ENCODE data around the gene NRXN3. TPM values are rescaled to one million over a fixed set of nuclear protein-coding genes. Genes with fewer than 3 reads are reported as not detected.
A peak's percentile ranks its signal among the peaks of the same experiment; 100 is the strongest.

NRXN3 gene
- total RNA-seq, 4 donors from 2014 or later = 4.1 to 11.9 (median 5.8) TPM

GRCh38 chr14:79009286-79009685, 839.1 kb downstream of the NRXN3 start:
- Histone ChIP-seq H3K27me3 (no peaks in the 10 kb centered on the region), H3K27ac (no peak overlapping the region), H3K9me3 (no peaks in the 10 kb centered on the region), H3K4me1 (peaks cover 0 to 3% (median 0%) of the 10 kb centered on the region in 4 donors), H3K36me3 (no peaks in the 10 kb centered on the region), H3K4me3 (no peak overlapping the region)
- intact Hi-C loops (cut with DNase I; ENCODE audit: low total_unique reads) (no loop called here), in situ Hi-C loops (cut with MboI; ENCODE audit: low pct_ligation_motif_present in 1 of 4, low pct_unique_long_range_greater_than_20kb in 1 of 4, low sequenced_read_pairs in 3 of 4) (no loop called here)
- 86 to 90% methylated on average over 2 of the region's 2 CpGs for WGBS, 2 donors (ENCODE audit: low coverage in 1 of 2)
- TF ChIP-seq CTCF (IDR thresholded peaks at IDR 0.05) (no peak), POLR2A (IDR thresholded peaks at IDR 0.05) (no peak), EP300 (IDR thresholded peaks at IDR 0.05; ENCODE audit: low read depth) (no peak), POLR2AphosphoS5 (IDR thresholded peaks at IDR 0.05) (no peak)
- DNase-seq = no peak

GRCh38 chr14:79011091-79011919, 841.1 kb downstream of the NRXN3 start:
- WGBS, 2 donors (ENCODE audit: low coverage in 1 of 2) = 36 to 43% methylated on average over 7 to 8 of the region's 8 CpGs
- H3K4me1 ChIP-seq = peaks cover 0 to 3% (median 0%) of the 10 kb centered on the region in 4 donors
- intact Hi-C loops (cut with DNase I; ENCODE audit: low total_unique reads) = no loop called here
- no peaks in the 10 kb centered on the region for H3K27me3 ChIP-seq
- no peak overlapping the region for H3K4me3 ChIP-seq
- H3K9me3 ChIP-seq = no peaks in the 10 kb centered on the region
- DNase-seq = no peak
- no peaks in the 10 kb centered on the region for H3K36me3 ChIP-seq
- H3K27ac ChIP-seq = no peak overlapping the region
- TF ChIP-seq POLR2A (IDR thresholded peaks at IDR 0.05) = no peak
- no peak for TF ChIP-seq EP300 (IDR thresholded peaks at IDR 0.05; ENCODE audit: low read depth)
- TF ChIP-seq CTCF (IDR thresholded peaks at IDR 0.05) = peak in 4 of 5 experiments; percentile 8 to 62 (median 57)
- TF ChIP-seq POLR2AphosphoS5 (IDR thresholded peaks at IDR 0.05) = no peak
- in situ Hi-C loops (cut with MboI; ENCODE audit: low pct_ligation_motif_present in 1 of 4, low pct_unique_long_range_greater_than_20kb in 1 of 4, low sequenced_read_pairs in 3 of 4) = no loop called here

GRCh38 chr14:79011920-79012204, 841.7 kb downstream of the NRXN3 start:
- Histone ChIP-seq H3K4me3 (no peak overlapping the region), H3K4me1 (peaks cover 0 to 3% (median 0%) of the 10 kb centered on the region in 4 donors), H3K27ac (no peak overlapping the region), H3K9me3 (no peaks in the 10 kb centered on the region), H3K36me3 (no peaks in the 10 kb centered on the region), H3K27me3 (no peaks in the 10 kb centered on the region)
- TF ChIP-seq EP300 (IDR thresholded peaks at IDR 0.05; ENCODE audit: low read depth) = no peak
- TF ChIP-seq CTCF (IDR thresholded peaks at IDR 0.05) = no peak
- TF ChIP-seq POLR2A (IDR thresholded peaks at IDR 0.05) = no peak
- TF ChIP-seq POLR2AphosphoS5 (IDR thresholded peaks at IDR 0.05) = no peak
- DNase-seq = no peak
- intact Hi-C loops (cut with DNase I; ENCODE audit: low total_unique reads) = no loop called here
- in situ Hi-C loops (cut with MboI; ENCODE audit: low pct_ligation_motif_present in 1 of 4, low pct_unique_long_range_greater_than_20kb in 1 of 4, low sequenced_read_pairs in 3 of 4) = no loop called here

GRCh38 chr14:79016828-79017505, 846.8 kb downstream of the NRXN3 start:
- intact Hi-C loops (cut with DNase I; ENCODE audit: low total_unique reads) = no loop called here
- DNase-seq = no peak
- no peak for TF ChIP-seq CTCF (IDR thresholded peaks at IDR 0.05)
- no peak for TF ChIP-seq POLR2AphosphoS5 (IDR thresholded peaks at IDR 0.05)
- no peak for TF ChIP-seq EP300 (IDR thresholded peaks at IDR 0.05; ENCODE audit: low read depth)
- TF ChIP-seq POLR2A (IDR thresholded peaks at IDR 0.05) = no peak
- Histone ChIP-seq H3K4me3 (no peak overlapping the region), H3K27me3 (no peaks in the 10 kb centered on the region), H3K9me3 (no peaks in the 10 kb centered on the region), H3K36me3 (no peaks in the 10 kb centered on the region), H3K4me1 (no peaks in the 10 kb centered on the region), H3K27ac (no peak overlapping the region)
- in situ Hi-C loops (cut with MboI; ENCODE audit: low pct_ligation_motif_present in 1 of 4, low pct_unique_long_range_greater_than_20kb in 1 of 4, low sequenced_read_pairs in 3 of 4) = no loop called here
- WGBS, 2 donors (ENCODE audit: low coverage in 1 of 2) = 53 to 60% methylated on average over 4 to 7 of the region's 7 CpGs
